ENCODE measurements around the gene PSMC4. TPM values are rescaled to one million over a fixed set of nuclear protein-coding genes. Genes with fewer than 3 reads are reported as not detected.
"Not testable (repeated sequence)": the region's sequence is repeated elsewhere in the genome, so short reads cannot be mapped to it uniquely, and the experiment has no call there.

PSMC4 gene
- total RNA-seq, 1 experiment from 2014 or later, result 120 TPM

DNA sequence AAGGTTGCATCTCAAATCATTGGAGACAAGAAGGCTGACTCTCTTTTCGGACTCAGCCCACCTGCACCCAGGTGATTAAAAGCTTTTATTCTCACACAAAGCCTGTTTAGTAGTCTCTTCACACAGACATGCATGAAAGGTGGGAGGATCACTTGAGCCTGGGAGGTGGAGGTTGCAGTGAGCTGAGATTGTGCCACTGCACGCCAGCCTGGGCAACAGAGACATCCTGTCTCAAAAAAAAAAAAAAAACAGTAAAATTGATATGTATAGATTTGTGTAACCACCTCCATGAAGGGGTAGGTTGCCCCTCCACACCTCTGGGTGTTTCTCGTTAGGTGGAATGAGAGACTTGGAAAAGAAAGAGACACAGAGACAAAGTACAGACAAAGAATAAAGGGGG is 12.0 kb upstream of the PSMC4 start:
- CTCF ChIA-PET; BruUV-seq (replicated peaks); H3K4me3 ChIP-seq (replicated peaks in 1 of 2; ENCODE audit: low read depth in 1 of 2, low read length in 2 of 2); H3K27me3 ChIP-seq (ENCODE audit: insufficient read depth, low read length); H3K9me2 ChIP-seq (ENCODE audit: insufficient read depth); H3K9ac ChIP-seq (ENCODE audit: low read length); H3K9me3 ChIP-seq (ENCODE audit: control insufficient read depth in 1 of 2, insufficient read depth in 1 of 2, low read depth in 1 of 2, low read length in 2 of 2); H3K79me2 ChIP-seq (ENCODE audit: insufficient read depth, low read length); H3K27ac ChIP-seq (ENCODE audit: low read depth, low read length); H3K4me1 ChIP-seq (ENCODE audit: control insufficient read depth in 1 of 2, insufficient read depth in 2 of 2, low read length in 2 of 2); H3K4me2 ChIP-seq (ENCODE audit: low read length); H4K20me1 ChIP-seq (ENCODE audit: insufficient read depth); POLR2A ChIA-PET; intact Hi-C loops (cut with micrococcal nuclease); H3K36me3 ChIP-seq (ENCODE audit: control insufficient read depth in 1 of 2, insufficient read depth in 2 of 2, low read length in 2 of 2); H2AFZ ChIP-seq (ENCODE audit: low read depth, low read length, poor library complexity, severe bottlenecking); ATAC-seq; DNase-seq (ENCODE audit: low read depth, low spot score); RAD21 ChIA-PET (ENCODE audit: low non-redundant PET in 1 of 2, low total read pairs in 2 of 2, uncharacterized antibody in 2 of 2, unreplicated experiment in 2 of 2): not testable (repeated sequence)

GRCh38 chr19:39959407-39959806 is 11.6 kb upstream of the PSMC4 start:
- H3K9me2 ChIP-seq (ENCODE audit: insufficient read depth); H3K4me1 ChIP-seq (ENCODE audit: control insufficient read depth in 1 of 2, insufficient read depth in 2 of 2, low read length in 2 of 2); POLR2A ChIA-PET; DNase-seq (ENCODE audit: low read depth, low spot score); H4K20me1 ChIP-seq (ENCODE audit: insufficient read depth); H3K9me3 ChIP-seq (ENCODE audit: control insufficient read depth in 1 of 2, insufficient read depth in 1 of 2, low read depth in 1 of 2, low read length in 2 of 2); CTCF ChIA-PET; H2AFZ ChIP-seq (ENCODE audit: low read depth, low read length, poor library complexity, severe bottlenecking); H3K27me3 ChIP-seq (ENCODE audit: insufficient read depth, low read length); RAD21 ChIA-PET (ENCODE audit: low non-redundant PET in 1 of 2, low total read pairs in 2 of 2, uncharacterized antibody in 2 of 2, unreplicated experiment in 2 of 2); H3K4me3 ChIP-seq (replicated peaks in 1 of 2; ENCODE audit: low read depth in 1 of 2, low read length in 2 of 2); H3K9ac ChIP-seq (ENCODE audit: low read length); H3K36me3 ChIP-seq (ENCODE audit: control insufficient read depth in 1 of 2, insufficient read depth in 2 of 2, low read length in 2 of 2); H3K4me2 ChIP-seq (ENCODE audit: low read length); BruUV-seq (replicated peaks); ATAC-seq; H3K79me2 ChIP-seq (ENCODE audit: insufficient read depth, low read length); intact Hi-C loops (cut with micrococcal nuclease); H3K27ac ChIP-seq (ENCODE audit: low read depth, low read length): not testable (repeated sequence)

DNA sequence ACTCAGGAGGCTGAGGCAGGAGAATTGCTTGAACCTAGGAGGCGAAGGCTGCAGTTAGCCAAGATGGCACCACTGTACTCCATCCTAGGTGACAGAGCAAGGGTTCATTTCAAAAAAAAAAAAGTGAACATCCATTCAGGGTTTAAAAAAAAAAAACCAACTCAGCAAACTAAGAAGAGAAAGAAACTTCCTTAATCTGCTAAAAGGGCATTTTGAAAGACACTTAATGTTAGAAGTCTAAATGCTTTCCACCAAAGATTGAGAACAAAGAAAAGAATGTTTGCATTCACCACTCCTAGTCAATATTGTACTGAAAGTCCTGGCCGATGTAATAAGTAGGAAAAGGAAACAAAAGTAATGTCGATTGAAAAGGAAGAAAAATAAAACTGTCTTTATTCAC is 7.1 kb upstream of the PSMC4 start:
- H3K9me3 ChIP-seq (ENCODE audit: control insufficient read depth in 1 of 2, insufficient read depth in 1 of 2, low read depth in 1 of 2, low read length in 2 of 2), result no peaks in the 10 kb centered on the region
- BruUV-seq (replicated peaks), result no TSS peak

More for the DNA sequence above, 7.1 kb upstream of the PSMC4 start:
- TF ChIP-seq CEBPB (IDR thresholded peaks at IDR 0.05; ENCODE audit: low read depth) (no peak), ELF1 (IDR thresholded peaks at IDR 0.05; ENCODE audit: borderline replicate concordance, low read depth) (no peak), RAD21 (IDR thresholded peaks at IDR 0.05; ENCODE audit: low read depth) (no peak), SIN3A (IDR thresholded peaks at IDR 0.05; ENCODE audit: low read depth) (no peak), CBX3 (IDR thresholded peaks at IDR 0.05; ENCODE audit: low read depth) (no peak), REST (IDR thresholded peaks at IDR 0.05; ENCODE audit: low read depth) (no peak), JUND (IDR thresholded peaks at IDR 0.05) (no peak), EZH2phosphoT487 (IDR thresholded peaks at IDR 0.05; ENCODE audit: borderline replicate concordance) (no peak), EGR1 (IDR thresholded peaks at IDR 0.05; ENCODE audit: low read depth) (no peak)
- TF ChIP-seq, protein P1, sequence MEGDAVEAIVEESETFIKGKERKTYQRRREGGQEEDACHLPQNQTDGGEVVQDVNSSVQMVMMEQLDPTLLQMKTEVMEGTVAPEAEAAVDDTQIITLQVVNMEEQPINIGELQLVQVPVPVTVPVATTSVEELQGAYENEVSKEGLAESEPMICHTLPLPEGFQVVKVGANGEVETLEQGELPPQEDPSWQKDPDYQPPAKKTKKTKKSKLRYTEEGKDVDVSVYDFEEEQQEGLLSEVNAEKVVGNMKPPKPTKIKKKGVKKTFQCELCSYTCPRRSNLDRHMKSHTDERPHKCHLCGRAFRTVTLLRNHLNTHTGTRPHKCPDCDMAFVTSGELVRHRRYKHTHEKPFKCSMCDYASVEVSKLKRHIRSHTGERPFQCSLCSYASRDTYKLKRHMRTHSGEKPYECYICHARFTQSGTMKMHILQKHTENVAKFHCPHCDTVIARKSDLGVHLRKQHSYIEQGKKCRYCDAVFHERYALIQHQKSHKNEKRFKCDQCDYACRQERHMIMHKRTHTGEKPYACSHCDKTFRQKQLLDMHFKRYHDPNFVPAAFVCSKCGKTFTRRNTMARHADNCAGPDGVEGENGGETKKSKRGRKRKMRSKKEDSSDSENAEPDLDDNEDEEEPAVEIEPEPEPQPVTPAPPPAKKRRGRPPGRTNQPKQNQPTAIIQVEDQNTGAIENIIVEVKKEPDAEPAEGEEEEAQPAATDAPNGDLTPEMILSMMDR (IDR thresholded peaks at IDR 0.05 in 2 of 3, conservative IDR thresholded peaks at IDR 0.05 in 1 of 3; ENCODE audit: borderline replicate concordance in 1 of 3, insufficient read depth in 1 of 3, low read depth in 2 of 3, low read length in 2 of 3), result no peak
- intact Hi-C loops (cut with micrococcal nuclease), result no loop called here
- no peak overlapping the region for H3K4me2 ChIP-seq (ENCODE audit: low read length)
- no peaks in the 10 kb centered on the region; the same call in 1 of the 2 replicates for H3K79me2 ChIP-seq (ENCODE audit: insufficient read depth, low read length)
- H3K36me3 ChIP-seq (ENCODE audit: control insufficient read depth in 1 of 2, insufficient read depth in 2 of 2, low read length in 2 of 2), result no peaks in the 10 kb centered on the region; a peak in 1 of 4 replicates
- POLR2A ChIA-PET, result no interaction called here
- ATAC-seq (no peak), DNase-seq (ENCODE audit: low read depth, low spot score) (no peak)
- H3K4me3 ChIP-seq (replicated peaks in 1 of 2; ENCODE audit: low read depth in 1 of 2, low read length in 2 of 2), result no peak overlapping the region
- no peaks in the 10 kb centered on the region for H3K27me3 ChIP-seq (ENCODE audit: insufficient read depth, low read length)
- RAD21 ChIA-PET (ENCODE audit: low non-redundant PET in 1 of 2, low total read pairs in 2 of 2, uncharacterized antibody in 2 of 2, unreplicated experiment in 2 of 2), result no interaction called here
- no peak overlapping the region for H3K27ac ChIP-seq (ENCODE audit: low read depth, low read length)
- H4K20me1 ChIP-seq (ENCODE audit: insufficient read depth), result no peaks in the 10 kb centered on the region
- CTCF ChIA-PET, result no interaction called here
- H3K9ac ChIP-seq (ENCODE audit: low read length), result no peak overlapping the region
- H3K9me2 ChIP-seq (ENCODE audit: insufficient read depth), result no peaks in the 10 kb centered on the region
- H2AFZ ChIP-seq (ENCODE audit: low read depth, low read length, poor library complexity, severe bottlenecking), result no peak overlapping the region
- peaks cover 0 to under 1% of the 10 kb centered on the region in 2 experiments; a peak in 1 of 4 replicates for H3K4me1 ChIP-seq (ENCODE audit: control insufficient read depth in 1 of 2, insufficient read depth in 2 of 2, low read length in 2 of 2)

Data from HCT116 (cell line).